OCI-M2 (cell line): ENCODE data around the gene RING1.

Source experiments
- DNase-seq: peaks from one replicate; lab custom pipeline; 2025; ENCODE audit not compliant: unreplicated experiment; lab: John Stamatoyannopoulos, UW

RING1 gene

DNA sequence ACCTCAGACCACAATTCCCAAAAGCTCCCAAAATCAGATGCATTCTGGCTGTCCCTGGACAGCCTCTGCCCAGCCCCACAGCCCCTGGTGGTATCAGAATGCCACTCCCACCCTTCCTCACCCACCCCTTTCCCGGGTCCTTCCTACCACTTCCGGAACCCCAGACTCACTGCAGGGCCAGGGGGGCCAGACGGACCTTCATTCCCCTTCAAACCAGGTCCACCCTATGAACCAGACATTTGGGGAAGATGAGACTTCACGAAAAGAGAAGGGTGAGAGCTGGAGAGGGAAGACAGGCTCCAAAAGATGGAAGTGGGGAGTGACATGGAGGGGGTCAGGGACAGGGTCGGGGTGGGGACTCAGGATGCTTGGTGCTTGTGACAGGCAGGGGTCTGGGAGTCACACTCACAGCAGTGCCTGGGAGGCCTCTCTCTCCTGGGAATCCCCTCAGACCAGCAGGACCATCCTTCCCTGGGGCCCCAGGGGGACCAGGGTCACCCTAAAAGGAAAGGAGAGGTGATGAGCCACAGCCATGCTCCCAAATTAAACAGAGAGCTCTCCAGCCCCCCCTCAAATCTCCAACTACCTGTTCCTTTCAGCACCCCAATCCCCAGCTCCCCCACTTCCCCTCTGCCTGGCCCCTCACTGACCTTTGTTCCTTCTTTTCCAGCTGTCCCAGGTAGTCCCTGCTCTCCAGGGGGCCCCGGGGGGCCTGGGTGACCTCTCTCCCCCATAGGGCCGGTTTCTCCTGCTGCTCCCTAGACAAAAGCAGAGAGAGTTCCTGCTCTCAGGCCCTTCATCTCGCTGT, 36.2 kb upstream of the RING1 start:
- no peak for DNase-seq

GRCh38 chr6:33172688-33173534, 35.4 kb upstream of the RING1 start:
- DNase-seq, result no peak

GRCh38 chr6:33173535-33174180, 34.6 kb upstream of the RING1 start:
- no peak for DNase-seq

GRCh38 chr6:33174784-33175183, 33.5 kb upstream of the RING1 start:
- DNase-seq, result no peak

- no peak for DNase-seq
Measured at GRCh38 chr6:33175436-33176069, 32.7 kb upstream of the RING1 start.

DNA sequence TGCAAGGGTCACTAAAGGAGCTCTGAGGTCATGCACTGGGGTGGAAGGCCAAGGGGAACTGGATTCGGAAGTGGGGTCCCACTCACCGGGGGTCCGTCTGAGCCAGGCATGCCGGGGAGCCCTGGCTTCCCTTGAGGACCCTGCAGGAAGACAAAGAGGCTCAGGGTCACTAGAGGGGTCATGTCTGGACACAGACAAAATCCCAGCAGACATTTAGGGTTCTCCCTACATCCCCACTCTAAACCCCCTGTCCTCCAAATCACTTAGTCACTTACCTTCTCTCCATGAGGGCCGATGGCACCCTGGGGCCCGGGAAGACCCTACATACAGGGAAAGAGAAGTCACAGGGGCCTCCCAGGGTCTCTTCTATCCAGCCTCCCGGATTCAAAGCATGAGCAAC, 31.4 kb upstream of the RING1 start:
- no peak for DNase-seq

DNA sequence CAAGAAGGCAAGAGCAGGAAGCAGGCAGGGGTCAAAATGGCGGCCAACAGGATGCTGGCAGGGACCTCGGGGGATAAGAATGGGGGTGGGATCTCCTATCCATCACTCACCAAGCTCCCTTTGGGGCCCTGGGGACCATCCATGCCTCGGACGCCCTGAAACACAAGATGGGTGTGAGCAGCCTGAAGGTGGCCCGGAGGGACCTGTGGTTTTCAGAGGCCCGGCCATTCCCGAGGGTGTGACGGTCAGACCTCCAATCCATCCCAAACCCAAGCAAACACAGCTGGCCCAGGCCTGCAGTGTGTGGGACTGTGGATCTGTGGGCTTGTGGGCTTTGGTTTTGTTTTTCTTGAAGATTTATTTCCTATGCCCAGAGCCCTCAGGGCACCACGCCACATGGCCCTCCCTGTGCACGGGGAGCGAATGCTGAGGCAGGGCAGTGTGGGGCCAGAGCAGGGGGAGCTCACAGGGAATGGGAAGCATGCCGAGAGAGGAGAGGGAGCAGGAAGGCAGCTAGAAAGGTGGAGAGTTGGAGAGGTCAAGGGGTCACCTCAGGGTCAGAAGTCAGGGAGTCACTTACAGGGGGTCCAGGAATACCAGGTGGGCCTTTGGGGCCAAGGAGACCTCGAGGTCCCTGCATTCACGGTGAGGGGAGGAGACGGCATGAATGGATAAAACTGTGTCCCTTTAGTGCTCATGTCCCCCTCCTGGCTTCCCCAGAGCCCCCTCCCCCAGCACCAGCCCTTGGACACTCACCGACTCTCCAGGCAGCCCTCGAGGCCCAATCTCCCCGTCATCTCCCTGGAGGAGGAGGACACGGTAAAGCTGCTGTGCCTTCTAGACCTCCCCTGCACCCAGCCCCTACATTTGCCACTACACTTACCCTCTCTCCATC, 30.5 kb upstream of the RING1 start:
- no peak for DNase-seq

GRCh38 chr6:33178755-33179475, 29.4 kb upstream of the RING1 start:
- no peak for DNase-seq

- no peak for DNase-seq
Measured at GRCh38 chr6:33181141-33181540, 27.2 kb upstream of the RING1 start.

DNA sequence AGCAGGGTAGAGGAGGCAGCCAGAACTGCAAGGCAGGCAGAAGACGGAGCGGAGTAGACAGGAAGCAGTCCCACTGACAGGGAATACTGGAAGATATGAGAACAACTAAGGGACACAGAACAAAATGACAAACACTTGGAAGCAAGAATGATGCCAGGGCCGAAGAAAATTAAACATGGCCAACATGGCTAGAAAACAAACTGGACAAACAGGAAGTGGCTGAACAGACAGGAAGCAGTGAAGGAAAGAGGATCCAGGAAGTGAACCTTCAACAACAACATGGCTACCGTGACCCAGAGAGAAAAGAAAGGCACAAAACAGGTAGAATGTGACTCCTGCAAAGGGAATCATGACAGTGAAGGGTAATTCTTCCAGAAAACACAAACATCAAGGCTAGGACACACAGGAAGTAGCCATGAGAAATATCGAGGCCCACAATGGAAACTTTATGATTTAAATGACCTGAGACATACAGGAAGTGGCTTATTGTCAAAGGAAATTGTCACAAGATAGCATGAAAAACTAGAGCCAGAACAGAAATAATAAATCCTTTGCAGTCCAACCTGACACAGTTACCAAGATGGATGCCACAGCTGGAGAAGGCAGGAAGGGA, 25.1 kb upstream of the RING1 start:
- DNase-seq, result no peak

GRCh38 chr6:33185190-33185589, 23.1 kb upstream of the RING1 start:
- DNase-seq, result no peak

DNA sequence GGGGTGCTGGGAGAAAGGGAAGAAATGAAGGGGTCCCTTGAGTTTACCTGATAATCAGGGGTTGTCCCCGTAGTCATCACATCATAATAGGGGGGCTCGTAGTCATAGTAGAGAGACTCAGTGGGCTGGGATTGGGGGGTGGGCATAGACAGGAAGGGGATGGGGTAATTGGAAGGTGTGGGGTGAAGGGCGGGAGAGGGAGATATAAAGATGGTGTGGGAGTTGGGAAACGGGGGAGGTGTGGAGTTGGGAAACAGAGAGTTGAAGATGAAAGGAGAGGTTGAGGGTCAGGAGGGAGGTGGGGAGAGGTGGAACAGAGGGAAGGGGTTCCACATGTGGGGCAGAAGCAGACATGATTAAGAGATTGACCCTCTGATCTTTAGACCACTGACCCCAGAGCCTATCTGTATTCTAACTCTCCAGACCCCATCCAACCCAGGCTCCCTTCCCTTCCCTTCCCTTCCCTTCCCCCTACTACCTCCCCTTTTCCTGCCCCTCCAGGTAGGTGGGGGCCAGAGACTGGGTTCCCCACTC, 22.6 kb upstream of the RING1 start:
- DNase-seq, result no peak

DNA sequence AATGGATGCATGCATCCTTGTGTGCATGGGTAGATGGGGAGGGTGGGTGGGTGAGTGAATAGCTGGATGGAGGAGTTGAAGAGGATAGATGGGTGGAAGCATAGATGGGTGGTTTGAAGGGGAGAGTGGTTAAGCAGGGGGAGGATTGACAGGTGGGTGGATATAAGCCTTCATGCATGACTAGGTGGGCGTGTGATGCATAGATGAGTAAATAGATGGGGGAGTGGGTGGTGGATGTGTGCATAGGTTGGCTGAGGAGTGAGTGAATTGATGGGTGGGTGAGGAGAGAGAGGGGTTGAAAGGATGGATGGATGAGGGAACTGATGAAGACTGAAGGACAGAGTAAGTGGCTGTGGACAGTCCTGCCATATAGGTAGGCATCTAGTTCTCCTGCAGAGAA, 20.5 kb upstream of the RING1 start:
- no peak for DNase-seq

DNA sequence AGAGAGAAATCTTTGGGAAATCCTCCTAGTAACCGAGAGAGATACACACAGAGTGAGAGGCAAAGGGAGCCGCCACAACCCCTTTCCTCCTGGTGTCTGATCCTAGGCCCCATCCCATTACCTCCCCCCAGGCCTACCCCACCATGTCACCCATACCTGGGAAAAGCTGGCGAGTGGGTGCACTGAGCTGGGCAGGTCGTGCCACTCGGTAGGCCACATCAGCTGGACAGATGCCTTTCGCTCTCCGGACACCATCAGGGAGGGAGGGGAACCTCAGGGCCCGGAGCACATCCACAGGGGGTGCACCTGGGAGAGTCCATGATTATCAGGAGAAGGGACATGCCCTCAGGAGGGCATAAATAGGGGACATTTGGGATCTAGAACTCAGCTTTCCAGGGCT, 19.1 kb upstream of the RING1 start:
- DNase-seq, result no peak

- DNase-seq, result no peak
Measured at GRCh38 chr6:33189625-33190448, 18.5 kb upstream of the RING1 start.

DNA sequence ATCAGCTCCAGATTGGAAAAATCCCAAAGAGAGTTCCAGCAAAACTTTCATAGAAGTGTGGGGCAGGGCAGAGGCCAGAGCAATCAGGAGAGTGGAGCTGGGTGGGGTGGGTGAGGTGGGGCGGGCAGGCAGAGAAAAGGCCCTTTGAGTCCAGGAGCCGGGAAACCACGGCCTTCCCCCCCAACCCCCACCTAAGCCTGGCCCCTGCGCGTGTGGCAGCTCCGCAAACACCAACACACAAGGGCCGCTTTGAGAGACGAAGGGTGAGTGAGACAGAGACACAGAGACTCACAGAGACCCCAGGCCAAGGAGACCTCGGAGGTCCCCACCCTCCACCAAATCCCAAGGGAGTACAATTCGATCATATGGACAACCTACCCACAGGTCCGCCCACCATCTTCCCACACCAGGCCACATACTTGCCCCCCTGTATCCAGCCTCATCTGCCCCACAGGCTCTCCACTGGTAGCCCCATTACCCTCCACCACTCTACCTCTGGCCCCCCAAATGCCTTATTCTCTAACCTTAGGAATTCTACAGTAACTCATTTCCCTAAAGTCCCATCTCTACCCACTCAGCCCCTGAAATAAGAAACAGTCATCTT, 17.7 kb upstream of the RING1 start:
- no peak for DNase-seq

- no peak for DNase-seq
Measured at GRCh38 chr6:33191383-33192104, 16.8 kb upstream of the RING1 start.
